ENCODE data around the gene ABCE1. TPM values are rescaled to one million over a fixed set of nuclear protein-coding genes. Genes with fewer than 3 reads are reported as not detected.

ABCE1 gene
- 10 to 100 TPM; 39.6 to 43.4 TPM for total RNA-seq
- 78.5 to 190 reads per million in 2 donors for total RNA-seq

DNA sequence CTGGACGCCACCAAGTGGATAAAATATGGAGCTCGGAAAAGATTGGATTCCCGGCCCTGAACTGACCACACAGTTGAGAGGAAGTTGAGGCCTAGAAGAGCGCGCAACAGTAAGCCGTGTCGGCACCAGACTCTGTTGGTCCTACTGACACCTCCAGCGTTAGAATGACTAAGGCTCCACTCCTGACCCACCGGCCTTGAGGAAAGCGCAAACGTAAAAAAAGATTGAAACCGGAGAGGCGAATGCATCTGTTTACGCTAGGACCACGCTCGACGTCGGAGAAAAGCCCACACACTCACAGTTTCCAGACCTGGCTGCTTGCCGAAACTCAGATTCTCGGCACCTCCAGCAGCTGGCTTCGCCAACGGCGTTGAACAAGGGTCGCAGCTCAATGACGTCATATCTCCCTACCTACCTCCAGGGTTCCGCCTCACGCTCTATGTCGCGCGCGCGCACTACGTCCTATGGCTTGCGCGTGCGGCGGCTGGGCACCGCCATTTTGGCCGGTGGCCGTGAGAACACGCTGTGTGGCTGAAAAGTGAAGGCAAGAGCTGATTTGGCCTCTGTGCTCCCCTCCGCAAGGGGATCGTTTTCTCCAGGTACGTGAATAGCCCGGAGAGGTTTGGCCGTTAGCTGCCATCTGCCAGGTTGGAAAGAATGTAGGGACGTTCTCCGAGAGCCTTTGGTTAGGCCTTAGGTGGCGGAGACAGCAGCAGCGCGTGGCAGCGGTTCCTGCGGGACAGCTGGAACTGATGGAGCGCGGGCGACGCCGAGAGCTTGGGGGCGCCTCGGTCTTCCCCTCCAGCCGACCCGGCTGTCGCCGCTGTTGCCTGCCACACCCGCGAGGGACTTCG lies at the start of gene ABCE1, which contains the start of gene ANAPC10:
ABCE1 (plus strand) TSS at position 491 of the 854 bp plus-strand sequence. CDS start 6,102 bp downstream, outside the sequence.
ANAPC10 (minus strand) TSS at position 376 of the 854 bp plus-strand sequence. CDS start 2,097 bp downstream, outside the sequence.
- H3K27me3 Mint-ChIP-seq = no peaks in the 10 kb centered on the region
- H3K4me3 Mint-ChIP-seq = peak within 1 kb of the TSS; percentile 95
- peaks cover 14% of the 10 kb centered on the region for H3K36me3 Mint-ChIP-seq (ENCODE audit: low read depth)
- peaks cover 28% of the 10 kb centered on the region for H3K4me1 Mint-ChIP-seq
- ATAC-seq (peak; percentile 90), DNase-seq (peak; percentile 85 to 92 (median 87))
- H3K27ac Mint-ChIP-seq = peak within 1 kb of the TSS; percentile 96
- H3K9me3 ChIP-seq (ENCODE audit: control insufficient read depth, low read length, poor library complexity, severe bottlenecking) = no peaks in the 10 kb centered on the region

DNA sequence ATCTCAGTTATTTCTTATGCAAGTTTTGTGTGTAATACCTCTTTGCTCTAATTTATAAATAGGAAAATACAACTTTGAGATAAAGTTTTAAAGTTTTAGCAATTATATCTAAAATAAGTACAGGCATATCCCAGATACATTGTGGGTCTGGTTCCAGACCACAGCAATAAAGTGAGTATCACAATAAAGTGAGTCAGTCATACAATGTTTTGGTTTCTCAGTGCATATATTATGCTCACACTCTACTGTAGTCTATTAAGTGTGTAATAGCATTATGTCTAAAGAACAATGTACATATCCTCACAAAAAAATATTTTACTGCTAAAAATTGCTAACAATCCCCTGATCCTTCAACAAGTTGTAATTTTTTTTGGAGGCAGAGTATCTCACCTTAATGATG lies 49.3 kb upstream of the ABCE1 start:
- ATAC-seq = no peak

DNA sequence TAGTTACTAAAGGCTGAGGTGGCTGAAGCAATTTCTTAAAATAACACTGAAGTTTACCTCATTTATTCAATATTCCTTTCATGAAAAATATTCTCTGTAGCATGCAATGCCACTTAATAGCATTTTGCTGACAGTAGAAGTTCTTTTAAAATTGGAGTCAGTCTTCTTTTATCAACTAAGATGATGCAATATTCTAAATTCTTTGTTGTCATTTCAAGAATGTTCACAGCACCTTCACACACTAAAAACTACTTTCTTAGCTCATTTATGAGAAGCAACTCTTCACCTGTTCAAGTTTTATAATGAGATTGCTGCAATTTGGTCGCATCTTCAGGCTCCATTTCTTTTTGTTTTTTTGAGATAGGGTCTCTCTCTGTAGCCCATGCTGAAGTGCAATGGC lies 48.9 kb upstream of the ABCE1 start:
- no peaks in the 10 kb centered on the region for H3K27me3 Mint-ChIP-seq

More for the DNA sequence above, 49.3 kb upstream of the ABCE1 start:
- H3K9me3 ChIP-seq (ENCODE audit: control insufficient read depth, low read length, poor library complexity, severe bottlenecking) = no peaks in the 10 kb centered on the region
- Mint-ChIP-seq H3K27me3 (no peaks in the 10 kb centered on the region), H3K4me1 (peaks cover 10% of the 10 kb centered on the region), H3K27ac (no peak overlapping the region), H3K4me3 (no peak overlapping the region), H3K36me3 (ENCODE audit: low read depth) (peaks cover 3% of the 10 kb centered on the region)
- no peak for DNase-seq

GRCh38 chr4:145055533-145056257 lies 42.4 kb upstream of the ABCE1 start:
- Mint-ChIP-seq H3K27me3 (no peaks in the 10 kb centered on the region), H3K4me1 (peaks cover 14% of the 10 kb centered on the region), H3K4me3 (no peak overlapping the region), H3K27ac (no peak overlapping the region), H3K36me3 (ENCODE audit: low read depth) (peaks cover 5% of the 10 kb centered on the region)
- H3K9me3 ChIP-seq (ENCODE audit: control insufficient read depth, low read length, poor library complexity, severe bottlenecking) = no peaks in the 10 kb centered on the region
- DNase-seq (no peak), ATAC-seq (no peak)

More for the DNA sequence above, 48.9 kb upstream of the ABCE1 start:
- Mint-ChIP-seq H3K36me3 (ENCODE audit: low read depth) (peaks cover 3% of the 10 kb centered on the region), H3K4me1 (peaks cover 7% of the 10 kb centered on the region), H3K27ac (no peak overlapping the region), H3K4me3 (no peak overlapping the region)
- no peaks in the 10 kb centered on the region for H3K9me3 ChIP-seq (ENCODE audit: control insufficient read depth, low read length, poor library complexity, severe bottlenecking)
- DNase-seq (no peak), ATAC-seq (no peak)

GRCh38 chr4:145056325-145057130 lies 41.6 kb upstream of the ABCE1 start:
- DNase-seq (no peak), ATAC-seq (no peak)
- H3K27me3 Mint-ChIP-seq = no peaks in the 10 kb centered on the region
- H3K9me3 ChIP-seq (ENCODE audit: control insufficient read depth, low read length, poor library complexity, severe bottlenecking) = no peaks in the 10 kb centered on the region
- no peak overlapping the region for H3K4me3 Mint-ChIP-seq
- H3K36me3 Mint-ChIP-seq (ENCODE audit: low read depth) = peaks cover 2% of the 10 kb centered on the region
- H3K27ac Mint-ChIP-seq = peak overlapping the region; percentile 37
- H3K4me1 Mint-ChIP-seq = peaks cover 14% of the 10 kb centered on the region

GRCh38 chr4:145058256-145058655 lies 39.9 kb upstream of the ABCE1 start:
- Mint-ChIP-seq H3K27ac (no peak overlapping the region), H3K4me3 (no peak overlapping the region), H3K4me1 (peaks cover 16% of the 10 kb centered on the region), H3K27me3 (no peaks in the 10 kb centered on the region), H3K36me3 (ENCODE audit: low read depth) (peaks cover 5% of the 10 kb centered on the region)
- DNase-seq (no peak), ATAC-seq (no peak)
- H3K9me3 ChIP-seq (ENCODE audit: control insufficient read depth, low read length, poor library complexity, severe bottlenecking) = no peaks in the 10 kb centered on the region

DNA sequence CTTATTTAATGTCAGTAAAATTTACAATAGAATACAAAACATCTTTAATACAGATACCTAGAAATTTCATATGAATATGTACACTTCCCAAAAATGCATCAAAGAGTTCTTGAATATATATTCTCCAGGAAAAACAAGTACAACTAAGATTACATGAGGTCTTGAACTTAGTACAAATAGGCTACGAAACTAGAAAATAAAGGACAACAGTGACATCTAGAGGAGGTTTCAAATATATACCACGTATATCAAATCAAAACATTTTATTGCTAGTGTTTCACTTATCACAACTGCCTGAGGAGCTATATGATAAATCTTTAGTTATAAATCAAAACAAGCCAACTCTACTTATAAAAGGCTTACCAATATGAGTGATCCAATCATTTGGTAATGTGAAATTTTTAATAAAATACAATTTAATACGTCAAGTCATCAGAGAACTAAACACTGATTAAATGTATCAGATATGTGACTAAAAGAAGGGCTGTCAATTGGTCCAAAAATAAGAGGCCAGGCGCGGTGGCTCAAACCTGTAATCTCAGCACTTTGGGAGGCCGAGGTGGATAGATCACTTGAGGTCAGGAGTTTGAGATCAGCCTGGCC lies 36.7 kb upstream of the ABCE1 start:
- Mint-ChIP-seq H3K27ac (peak overlapping the region; percentile 67), H3K4me3 (no peak overlapping the region), H3K27me3 (no peaks in the 10 kb centered on the region), H3K36me3 (ENCODE audit: low read depth) (peaks cover 3% of the 10 kb centered on the region), H3K4me1 (peaks cover 20% of the 10 kb centered on the region)
- no peaks in the 10 kb centered on the region for H3K9me3 ChIP-seq (ENCODE audit: control insufficient read depth, low read length, poor library complexity, severe bottlenecking)
- ATAC-seq (peak; percentile 64), DNase-seq (no peak)

- H3K36me3 Mint-ChIP-seq (ENCODE audit: low read depth) = peaks cover 3% of the 10 kb centered on the region
- no peak overlapping the region for H3K27ac Mint-ChIP-seq
- H3K4me1 Mint-ChIP-seq = peaks cover 21% of the 10 kb centered on the region
- no peak for DNase-seq
- ATAC-seq = no peak
- no peaks in the 10 kb centered on the region for H3K27me3 Mint-ChIP-seq
- H3K4me3 Mint-ChIP-seq = no peak overlapping the region
- no peaks in the 10 kb centered on the region for H3K9me3 ChIP-seq (ENCODE audit: control insufficient read depth, low read length, poor library complexity, severe bottlenecking)
These were observed 32.0 kb upstream of the ABCE1 start for GRCh38 chr4:145066063-145066501.

- H3K36me3 Mint-ChIP-seq (ENCODE audit: low read depth) = no peaks in the 10 kb centered on the region
- H3K27me3 Mint-ChIP-seq = no peaks in the 10 kb centered on the region
- H3K4me1 Mint-ChIP-seq = peaks cover 18% of the 10 kb centered on the region
- no peak overlapping the region for H3K4me3 Mint-ChIP-seq
- no peaks in the 10 kb centered on the region for H3K9me3 ChIP-seq (ENCODE audit: control insufficient read depth, low read length, poor library complexity, severe bottlenecking)
- DNase-seq (no peak), ATAC-seq (no peak)
- no peak overlapping the region for H3K27ac Mint-ChIP-seq
These were observed 28.8 kb upstream of the ABCE1 start for GRCh38 chr4:145069361-145069760.

GRCh38 chr4:145071560-145071959 lies 26.6 kb upstream of the ABCE1 start:
- Mint-ChIP-seq H3K36me3 (ENCODE audit: low read depth) (peaks cover 2% of the 10 kb centered on the region), H3K4me1 (peaks cover 19% of the 10 kb centered on the region), H3K4me3 (no peak overlapping the region), H3K27me3 (no peaks in the 10 kb centered on the region), H3K27ac (peak overlapping the region; percentile 82)
- DNase-seq (no peak), ATAC-seq (no peak)
- no peaks in the 10 kb centered on the region for H3K9me3 ChIP-seq (ENCODE audit: control insufficient read depth, low read length, poor library complexity, severe bottlenecking)

DNA sequence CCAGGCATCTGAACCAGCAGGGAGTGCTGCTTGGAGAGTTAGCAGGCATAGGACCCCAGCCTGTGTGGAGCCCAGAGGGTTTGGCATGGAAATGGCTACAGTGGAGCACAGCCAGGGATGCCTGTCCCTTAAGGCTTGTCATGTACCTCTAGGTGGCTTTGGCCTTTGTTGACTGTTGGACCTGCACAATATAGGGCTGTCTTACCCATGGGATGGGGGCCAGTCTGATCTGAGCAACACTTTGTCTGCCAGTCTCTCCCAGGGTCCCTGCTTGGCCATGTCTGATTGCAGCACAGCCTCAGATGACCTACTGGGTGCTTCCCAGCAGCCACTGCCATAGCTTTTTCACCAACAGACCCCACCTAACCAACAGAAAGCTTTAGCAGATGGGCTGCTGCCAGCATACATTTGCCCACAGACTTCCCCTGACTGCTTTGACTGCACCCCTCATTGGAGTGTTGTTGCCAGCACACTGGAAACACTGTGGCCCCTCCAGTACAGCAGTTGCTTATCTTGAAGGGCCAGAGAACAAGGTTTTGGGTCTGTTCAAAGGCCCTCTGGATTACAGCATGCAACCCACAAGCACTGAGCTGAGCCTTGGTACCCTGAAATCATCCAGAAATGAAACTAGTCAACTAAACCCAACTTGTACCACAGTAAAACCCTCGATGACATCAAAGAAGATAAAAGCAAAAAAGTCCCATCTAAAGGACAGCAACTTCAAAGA lies 22.2 kb upstream of the ABCE1 start:
- H3K27ac Mint-ChIP-seq = peak overlapping the region; percentile 27
- DNase-seq (no peak), ATAC-seq (no peak)
- no peak overlapping the region for H3K4me3 Mint-ChIP-seq
- peaks cover 21% of the 10 kb centered on the region for H3K4me1 Mint-ChIP-seq
- peaks cover 4% of the 10 kb centered on the region for H3K36me3 Mint-ChIP-seq (ENCODE audit: low read depth)
- no peaks in the 10 kb centered on the region for H3K27me3 Mint-ChIP-seq
- no peaks in the 10 kb centered on the region for H3K9me3 ChIP-seq (ENCODE audit: control insufficient read depth, low read length, poor library complexity, severe bottlenecking)

DNA sequence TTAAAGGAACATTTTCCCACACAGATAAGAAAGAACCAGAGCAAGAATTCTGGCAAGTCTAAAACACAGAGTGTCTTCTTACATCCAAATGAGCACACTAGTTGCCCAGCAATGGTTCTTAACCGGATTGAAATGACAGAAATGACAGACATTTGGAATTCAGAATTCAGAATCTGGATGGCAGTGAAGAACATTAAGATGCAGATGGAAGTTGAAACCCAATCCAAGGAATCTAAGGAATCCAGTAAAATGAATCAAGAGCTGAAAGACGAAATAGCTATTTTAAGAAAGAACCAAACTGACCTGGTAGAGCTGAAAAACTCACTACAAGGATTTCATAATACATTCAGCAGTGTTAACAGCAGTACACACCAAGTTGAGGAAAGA lies 21.6 kb upstream of the ABCE1 start:
- ATAC-seq = no peak
- peak overlapping the region; percentile 27 for H3K27ac Mint-ChIP-seq
- H3K27me3 Mint-ChIP-seq = no peaks in the 10 kb centered on the region
- DNase-seq = no peak
- H3K9me3 ChIP-seq (ENCODE audit: control insufficient read depth, low read length, poor library complexity, severe bottlenecking) = no peaks in the 10 kb centered on the region
- peak overlapping the region; percentile 25 for H3K4me3 Mint-ChIP-seq
- H3K36me3 Mint-ChIP-seq (ENCODE audit: low read depth) = peaks cover 4% of the 10 kb centered on the region
- peaks cover 21% of the 10 kb centered on the region for H3K4me1 Mint-ChIP-seq

All from T-helper 17 cell (primary cell).